GM12892 (cell line): Measurements from ENCODE around the gene GINS2.

Source experiments
- DNase-seq: peaks from one replicate; pipeline ENCODE4 v3.0.0; 2011; ENCODE audit not compliant: insufficient read length
- FAIRE-seq: peaks from 2 replicates; lab custom pipeline; 2011; peaks lifted over from hg19 to GRCh38; lab: Jason Lieb, UNC
- POLR2A ChIP-seq: IDR thresholded peaks from 2 replicates; pipeline ENCODE4 v1.6.1; 2011; ENCODE audit warnings: low read depth, low read length, control low read depth
- POLR2AphosphoS5 ChIP-seq: IDR thresholded peaks from 2 replicates; pipeline ENCODE4 v1.6.1; 2011; ENCODE audit warnings: low read depth, low read length, control low read depth
- TAF1 ChIP-seq: IDR thresholded peaks from 2 replicates; pipeline ENCODE4 v1.6.1; 2011; ENCODE audit warnings: low read depth, mild to moderate bottlenecking, control low read depth, low read length, borderline replicate concordance

GINS2 gene

DNA sequence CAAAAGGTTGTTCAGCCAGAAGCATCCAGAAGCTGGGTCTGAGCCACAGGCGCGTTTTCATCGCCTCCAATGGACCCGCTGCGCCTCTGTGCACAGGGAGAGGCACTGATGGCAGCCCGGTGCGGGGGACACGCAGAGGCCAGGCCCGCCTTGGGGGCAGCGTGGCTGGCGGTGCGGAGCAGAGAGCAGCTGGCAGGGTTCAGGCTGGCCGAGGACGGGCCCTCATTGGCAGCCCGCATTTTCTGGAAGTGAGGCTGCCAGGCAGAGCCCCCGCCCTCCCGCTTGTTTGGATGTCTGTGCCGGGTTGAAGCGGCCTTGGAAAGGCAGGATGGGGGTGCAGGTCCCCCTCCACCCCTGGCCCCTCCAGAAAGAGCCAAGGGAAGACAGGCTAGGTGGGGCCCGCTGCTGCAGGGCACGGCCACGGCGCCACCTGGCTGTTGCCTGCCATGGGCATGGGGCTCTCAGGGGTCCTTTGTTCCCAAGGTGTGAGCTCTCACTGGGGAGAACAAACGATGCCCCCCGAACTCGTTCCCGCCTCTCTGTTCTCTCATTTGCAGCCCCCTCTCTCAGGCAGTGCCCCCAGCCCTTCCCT, 56.9 kb downstream of the GINS2 start:
- TF ChIP-seq POLR2AphosphoS5 (no peak), POLR2A (no peak), TAF1 (no peak)
- no peak for FAIRE-seq
- DNase-seq, result no peak

DNA sequence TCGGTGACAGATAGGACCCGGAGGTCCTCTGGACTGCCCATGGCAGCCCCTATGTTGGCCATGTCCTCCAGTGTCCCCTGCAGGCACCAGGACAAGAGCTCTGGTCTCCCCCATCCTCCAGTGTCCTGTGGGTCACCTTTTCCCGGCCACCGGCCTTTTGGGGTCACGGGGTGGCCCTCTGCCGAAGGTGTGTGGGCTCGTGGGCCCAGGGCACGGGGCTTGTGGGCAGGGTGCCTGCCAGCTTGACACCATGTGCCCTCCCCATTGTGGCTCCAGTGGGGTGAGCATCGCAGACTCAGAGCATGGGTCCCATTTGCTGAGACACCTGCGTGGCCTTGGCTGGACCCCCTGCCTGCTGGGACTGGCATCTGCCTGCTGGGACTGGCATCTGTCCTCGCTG, 57.5 kb downstream of the GINS2 start:
- FAIRE-seq, result no peak
- DNase-seq, result no peak
- TF ChIP-seq POLR2AphosphoS5 (no peak), TAF1 (no peak), POLR2A (no peak)

DNA sequence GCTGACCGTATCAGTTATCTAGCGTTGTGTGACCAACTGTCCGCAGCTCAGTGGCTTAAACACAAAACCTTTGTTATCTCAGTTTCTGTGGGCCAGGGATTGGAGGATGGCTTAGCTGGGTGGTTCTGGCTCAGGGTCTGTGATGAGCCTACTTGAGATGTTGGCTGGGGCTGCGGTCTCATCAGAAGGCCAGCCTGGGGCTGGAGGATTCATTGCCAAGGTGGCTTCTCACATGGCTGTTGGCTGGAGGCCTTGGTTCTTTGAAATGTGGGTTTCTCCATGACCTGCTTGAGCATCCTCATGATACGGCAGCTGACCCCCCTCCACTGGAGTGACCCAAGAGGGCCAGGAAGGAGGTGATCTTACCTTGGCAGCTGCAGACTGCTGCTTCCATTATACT, 58.9 kb downstream of the GINS2 start:
- FAIRE-seq (no peak), DNase-seq (no peak)
- TF ChIP-seq POLR2A (no peak), POLR2AphosphoS5 (no peak), TAF1 (no peak)

DNA sequence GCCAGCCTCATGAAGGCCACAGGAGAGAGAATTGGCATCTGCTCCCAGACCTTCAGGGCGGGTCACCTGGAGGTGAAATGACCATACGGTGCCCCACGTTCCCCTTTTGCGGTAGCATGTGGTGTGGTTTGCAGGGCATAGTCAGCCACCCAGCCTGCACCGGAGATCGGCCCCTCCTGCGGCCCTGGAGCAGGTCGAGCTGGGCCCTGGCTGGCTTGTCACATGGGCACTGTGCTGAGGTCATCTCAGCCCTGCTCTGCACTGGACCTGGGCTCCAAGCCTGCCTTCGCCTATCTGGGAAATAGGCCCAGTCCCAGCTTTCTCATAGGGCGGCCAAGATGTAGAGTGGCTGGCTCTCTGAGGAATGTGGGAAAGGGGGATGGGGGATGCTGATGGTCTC, 59.4 kb downstream of the GINS2 start:
- no peak for TF ChIP-seq POLR2A
- TF ChIP-seq POLR2AphosphoS5, result no peak
- TF ChIP-seq TAF1, result no peak
- FAIRE-seq, result no peak
- DNase-seq, result no peak

DNA sequence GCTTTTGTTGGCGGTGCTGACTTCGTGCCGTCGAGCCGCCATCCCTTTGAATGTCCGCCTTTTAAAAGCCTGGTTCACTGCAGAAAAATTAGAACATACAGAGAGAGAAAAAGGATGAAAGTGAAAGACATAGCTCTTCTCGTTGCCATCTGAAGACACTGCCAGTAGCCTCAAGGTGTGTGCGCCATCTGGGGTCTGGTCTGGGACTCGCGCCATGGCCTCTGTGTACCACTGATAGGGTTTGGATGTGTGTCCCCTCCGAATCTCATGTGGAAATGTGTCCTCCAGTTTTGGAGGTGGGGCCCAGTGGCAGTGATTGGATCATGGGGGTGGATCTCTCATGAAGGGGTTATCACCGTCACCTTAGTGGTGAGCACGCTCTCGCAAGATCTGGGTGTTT, 60.1 kb downstream of the GINS2 start:
- FAIRE-seq, result no peak
- DNase-seq, result no peak
- TF ChIP-seq POLR2AphosphoS5, result no peak
- no peak for TF ChIP-seq POLR2A

DNA sequence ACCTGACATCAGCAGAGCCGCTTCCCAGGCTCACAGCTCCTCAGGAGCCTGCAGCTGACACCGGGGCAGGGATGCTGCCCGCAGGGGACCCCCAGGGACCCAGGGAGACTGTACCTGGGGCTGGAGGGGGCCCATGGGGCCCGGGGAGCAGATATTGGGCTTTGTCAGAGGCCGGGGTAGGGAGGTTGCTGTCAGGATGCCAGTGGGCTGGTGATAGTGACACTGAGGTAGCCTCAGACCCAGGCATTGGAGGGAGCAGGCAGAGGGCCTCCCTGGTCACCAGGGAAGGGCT, 60.5 kb downstream of the GINS2 start:
- DNase-seq, result no peak
- FAIRE-seq, result no peak
- TF ChIP-seq POLR2A (no peak), TAF1 (no peak), POLR2AphosphoS5 (no peak)

DNA sequence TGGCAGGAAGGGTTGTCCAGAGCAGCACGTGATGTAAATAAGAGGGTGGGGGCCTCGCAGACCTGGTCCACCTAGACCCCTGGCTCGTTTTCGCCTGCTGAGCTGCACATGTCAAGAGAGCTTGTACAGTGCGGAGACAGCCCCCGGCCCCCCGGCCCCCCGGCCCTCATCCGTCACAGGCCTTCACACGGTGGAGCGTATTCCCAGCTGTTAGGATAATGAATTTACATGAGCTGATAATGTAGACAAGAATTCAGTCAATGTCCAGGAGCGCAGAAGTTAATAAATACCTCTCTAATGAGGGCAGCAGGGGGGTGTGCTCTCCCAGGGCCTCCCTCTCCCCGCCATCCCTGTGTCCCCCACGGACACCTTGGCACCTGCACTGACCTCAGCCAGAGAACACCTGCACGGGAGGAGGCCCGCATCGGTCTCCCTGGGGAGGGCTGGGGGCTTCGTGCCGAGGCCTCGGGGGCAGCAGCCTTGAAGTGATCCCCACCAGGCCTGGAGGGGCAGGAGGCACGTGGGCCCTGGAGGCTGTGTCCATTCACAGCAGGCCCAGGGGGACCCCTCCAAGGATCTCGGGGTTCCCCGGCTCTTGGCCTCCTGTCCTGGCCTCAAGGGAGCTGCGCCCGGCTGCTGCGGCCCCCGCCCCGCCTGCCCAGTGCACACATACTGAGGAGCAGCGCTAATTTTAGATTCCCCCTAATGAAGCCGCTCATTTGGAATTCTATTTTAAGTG, 61.1 kb downstream of the GINS2 start:
- TF ChIP-seq TAF1 (no peak), POLR2A (no peak), POLR2AphosphoS5 (no peak)
- FAIRE-seq (no peak), DNase-seq (no peak)

DNA sequence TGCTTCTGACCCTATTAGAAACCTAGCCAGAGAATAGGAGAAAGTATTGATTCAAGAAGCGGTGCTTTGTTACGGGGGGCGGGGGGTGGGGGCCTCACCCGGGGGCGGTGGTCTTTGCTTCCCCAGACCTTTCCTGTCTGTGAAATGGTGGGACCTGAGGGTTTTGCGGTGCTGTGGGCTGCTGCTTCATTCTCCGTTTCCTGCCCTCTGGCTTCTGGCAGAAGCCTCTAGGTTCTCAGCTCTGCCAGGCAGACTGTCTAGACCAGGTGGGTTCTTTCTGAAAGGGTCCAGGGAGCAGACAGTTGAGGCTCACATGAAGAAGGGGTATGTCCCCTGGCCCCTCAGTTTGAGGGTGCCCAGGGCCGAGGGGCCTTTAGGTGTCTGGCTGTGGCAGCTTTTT, 61.7 kb downstream of the GINS2 start:
- TF ChIP-seq POLR2A (no peak), TAF1 (no peak), POLR2AphosphoS5 (no peak)
- FAIRE-seq, result no peak

More for the DNA sequence above, 61.7 kb downstream of the GINS2 start:
- DNase-seq, result no peak
